HepG2 (cell line): ENCODE measurements around the gene RHOBTB3. TPM values are rescaled to one million over a fixed set of nuclear protein-coding genes. Genes with fewer than 3 reads are reported as not detected.

ENCODE experiments used
- EP300 ChIP-seq, 3 experiments: sonication (generic) in 1 of 3; formaldehyde crosslinking in 1 of 3; IDR thresholded peaks; 2 replicates each; pipeline versions ENCODE4 v1.5.1 to v1.6.1; 2011 to 2020; ENCODE audit warnings: low read depth in 2 of 3, low read length in 2 of 3, borderline replicate concordance in 1 of 3, improper control_type of control experiment in 1 of 3, mild to moderate bottlenecking in 1 of 3, missing genetic modification reagents in 1 of 3, moderate library complexity in 1 of 3
- GATA4 ChIP-seq: sonication (generic); IDR thresholded peaks from 2 replicates; pipeline ENCODE4 v1.6.1; 2016; ENCODE audit warnings: antibody characterized with exemption, low read depth, borderline replicate concordance
- HNF1A ChIP-seq, 2 experiments: sonication (generic) in 1 of 2; formaldehyde crosslinking in 1 of 2; IDR thresholded peaks; 2 replicates each; pipeline versions ENCODE4 v1.4.0 to v1.6.1; 2016 to 2020; ENCODE audit warnings: borderline replicate concordance in 1 of 2, low read depth in 1 of 2, mild to moderate bottlenecking in 1 of 2, missing genetic modification reagents in 1 of 2
- IKZF5 ChIP-seq: IDR thresholded peaks from 2 replicates; pipeline ENCODE4 v1.6.1; 2018; ENCODE audit warnings: missing genetic modification reagents, mild to moderate bottlenecking, missing compliant biosample characterization
- MED1 ChIP-seq: sonication (generic); formaldehyde crosslinking; IDR thresholded peaks from 2 replicates; pipeline ENCODE4 v1.4.0; 2020; ENCODE audit warnings: missing genetic modification reagents
- NCOA2 ChIP-seq: sonication (generic); formaldehyde crosslinking; IDR thresholded peaks from 2 replicates; pipeline ENCODE4 v1.8.0; 2022; ENCODE audit warnings: inconsistent platforms
- NFE2L1 ChIP-seq: sonication (generic); formaldehyde crosslinking; IDR thresholded peaks from 2 replicates; pipeline ENCODE4 v1.4.0; 2020; ENCODE audit warnings: missing genetic modification reagents, mild to moderate bottlenecking, borderline replicate concordance
- RXRB ChIP-seq: IDR thresholded peaks from 2 replicates; pipeline ENCODE4 v1.6.1; 2016; ENCODE audit warnings: borderline replicate concordance, missing genetic modification reagents, missing compliant biosample characterization
- SOX5 ChIP-seq: IDR thresholded peaks from 2 replicates; pipeline ENCODE4 v1.6.1; 2016; ENCODE audit warnings: borderline replicate concordance
- ZGPAT ChIP-seq: IDR thresholded peaks from 2 replicates; pipeline ENCODE4 v1.6.1; 2016; ENCODE audit warnings: mild to moderate bottlenecking
- ZNF124 ChIP-seq: sonication (generic); formaldehyde crosslinking; IDR thresholded peaks from 2 replicates; pipeline ENCODE4 v1.4.0; 2020; ENCODE audit warnings: missing genetic modification reagents
- ZNF574 ChIP-seq: sonication (generic); formaldehyde crosslinking; IDR thresholded peaks from 2 replicates; pipeline ENCODE4 v1.4.0; 2020; ENCODE audit warnings: missing genetic modification reagents
- ZNF607 ChIP-seq: sonication (generic); formaldehyde crosslinking; IDR thresholded peaks from 2 replicates; pipeline ENCODE4 v1.5.1; 2020; ENCODE audit warnings: missing genetic modification reagents, mild to moderate bottlenecking, borderline replicate concordance
- ZNF687 ChIP-seq: sonication (generic); formaldehyde crosslinking; IDR thresholded peaks from 2 replicates; pipeline ENCODE4 v1.5.1; 2020; ENCODE audit warnings: mild to moderate bottlenecking, missing genetic modification reagents, moderate library complexity
- polyA plus RNA-seq, 8 experiments: library from polyadenylated mRNA; depleted of rRNA in 3 of 8; stranded (reverse) in 7 of 8; unstranded in 1 of 8; fragments of >200 nt; fragmentation: Illumina TruSeq in 4 of 8; extraction: Trizol in 4 of 8; gene quantifications; 2 replicates each; pipeline versions ENCODE4 v1.2.1 to v1.2.3, GENCODE V29; 2011 to 2016; ENCODE audit warnings: low read depth in 4 of 8, missing spikeins in 1 of 8, mixed read lengths in 1 of 8; ENCODE audit not compliant: insufficient read depth in 1 of 8
- total RNA-seq, 5 experiments: library from RNA; depleted of rRNA; stranded (reverse); fragments of >200 nt; fragmentation: Illumina TruSeq; extraction: Trizol; gene quantifications; 2 replicates each; pipeline ENCODE4 v1.2.3, GENCODE V29; 2016; ENCODE audit warnings: low read depth in 1 of 5

Gene RHOBTB3
- total and polyA plus RNA-seq, 2 of the 13 experiments (the other 11 are each of a cell fraction or from before 2014, with no cell fraction given): 31.6 to 35.4 TPM

GRCh38 chr5:95812074-95812471, 80.9 kb downstream of the RHOBTB3 start (continued):
- TF ChIP-seq ZNF574 (CRISPR knock-in tag) (0 out of 2 replicates have a peak, but pooled peaks have one; percentile 42), IKZF5 (0 out of 2 replicates have a peak, but pooled peaks have one; percentile 64), MED1 (peak; percentile 41; the same call in 1 of the 2 replicates), ZNF124 (0 out of 2 replicates have a peak, but pooled peaks have one; percentile 31), ZNF687 (CRISPR knock-in tag) (peak; percentile 48), EP300 (IDR thresholded peaks at IDR 0.05; ENCODE audit: low read depth in 2 of 2, low read length in 2 of 2) (peak in 1 of 2 experiments; percentile 64; a peak in 2 of 4 replicates), EP300 (CRISPR knock-in tag; IDR thresholded peaks at IDR 0.05; ENCODE audit: borderline replicate concordance) (peak; percentile 68; the same call in 1 of the 2 replicates), SOX5 (CRISPR knock-in tag) (peak; percentile 51; the same call in 1 of the 2 replicates), ZNF607 (CRISPR knock-in tag) (no peak), GATA4 (peak; percentile 52; the same call in 1 of the 2 replicates), HNF1A (IDR thresholded peaks at IDR 0.05; ENCODE audit: low read depth) (no peak), HNF1A (CRISPR knock-in tag; IDR thresholded peaks at IDR 0.05; ENCODE audit: borderline replicate concordance) (peak; percentile 60; the same call in 1 of the 2 replicates), NFE2L1 (CRISPR knock-in tag) (no peak), NCOA2 (peak; percentile 68), RXRB (CRISPR knock-in tag) (peak; percentile 15; the same call in 1 of the 2 replicates), ZGPAT (CRISPR knock-in tag) (peak; percentile 74)
